HCT116 (cell line): ENCODE results near the gene FAM50B. TPM values are rescaled to one million over a fixed set of nuclear protein-coding genes. Genes with fewer than 3 reads are reported as not detected.

Experiments used
- ATAC-seq: fragments of 200-7000 bp; cut with Tn5 transposase; 2 replicates; pipeline ENCODE4 v1.9.1; 2020; ENCODE audit warnings: mild to moderate bottlenecking, moderate library complexity
- BruUV-seq: library from RNA; stranded (reverse); fragments of 400-500 nt; replicated peaks from 2 replicates; lab custom pipeline; 2021; lab: Mats Ljungman, UMichigan
- CTCF ChIA-PET: fragments of 300-600 bp; sonication (Branson Sonifier 250); formaldehyde crosslinking; loops from one replicate; lab custom pipeline; 2021; ENCODE audit warnings: antibody characterized with exemption; lab: Charles Lee
- POLR2A ChIA-PET: fragments of 300-600, 350-600 bp; sonication (Branson Sonifier 250); formaldehyde crosslinking; loops from one replicate; lab custom pipeline; 2021; ENCODE audit warnings: antibody characterized with exemption; lab: Charles Lee
- RAD21 ChIA-PET, 2 experiments: fragments of 300-600 bp; sonication (Branson Sonifier 250); formaldehyde crosslinking; loops; one replicate each; lab custom pipeline; 2023; ENCODE audit warnings: low total read pairs in 2 of 2; ENCODE audit not compliant: uncharacterized antibody in 2 of 2, unreplicated experiment in 2 of 2, low non-redundant PET in 1 of 2; lab: Charles Lee
- DNase-seq: peaks from one replicate; pipeline ENCODE4 v3.0.0-alpha.2; 2010; ENCODE audit warnings: low read depth, low spot score
- H2AFZ ChIP-seq: fragments of 200-600 bp; shearing (Covaris generic), sonication (generic); 2 replicates; pipeline ENCODE4 v1.6.1; 2017; ENCODE audit warnings: low read depth, mixed run types, mixed read lengths, antibody characterized with exemption, low read length; ENCODE audit not compliant: poor library complexity, severe bottlenecking
- H3K27ac ChIP-seq: 2 replicates; pipeline ENCODE4 v1.5.1; 2012; ENCODE audit warnings: low read depth, low read length
- H3K27me3 ChIP-seq: fragments of 200-600 bp; sonication (generic); 2 replicates; pipeline ENCODE4 v1.6.1; 2016; ENCODE audit warnings: mixed run types, low read length, mixed read lengths; ENCODE audit not compliant: insufficient read depth
- H3K36me3 ChIP-seq, 2 experiments: fragments of 200-500 bp in 1 of 2; fragments of 200-600 bp in 1 of 2; sonication (Bioruptor generic) in 1 of 2; sonication (generic) in 1 of 2; 2 replicates each; pipeline versions ENCODE4 v1.5.1 to v1.6.1; 2014 to 2016; ENCODE audit warnings: low read length in 2 of 2, inconsistent platforms in 1 of 2, mixed read lengths in 1 of 2, mixed run types in 1 of 2; ENCODE audit not compliant: insufficient read depth in 2 of 2, control insufficient read depth in 1 of 2
- H3K4me1 ChIP-seq, 2 experiments: fragments of 200-600 bp in 1 of 2; sonication (generic) in 1 of 2; 2 replicates each; pipeline versions ENCODE4 v1.5.1 to v1.6.1; 2012 to 2017; ENCODE audit warnings: low read length in 2 of 2, inconsistent platforms in 1 of 2, mild to moderate bottlenecking in 1 of 2, mixed read lengths in 1 of 2, mixed run types in 1 of 2, moderate library complexity in 1 of 2; ENCODE audit not compliant: insufficient read depth in 2 of 2, control insufficient read depth in 1 of 2
- H3K4me2 ChIP-seq: fragments of 200-600 bp; sonication (generic); 2 replicates; pipeline ENCODE4 v1.6.1; 2017; ENCODE audit warnings: mixed run types, low read length, mixed read lengths
- H3K4me3 ChIP-seq, 2 experiments: fragments of 200-600 bp in 1 of 2; sonication (generic) in 1 of 2; replicated peaks in 1 of 2; 2 replicates each; pipeline ENCODE4 v1.5.1; 2011 to 2016; ENCODE audit warnings: low read length in 2 of 2, control low read depth in 1 of 2, low read depth in 1 of 2, mild to moderate bottlenecking in 1 of 2, mixed read lengths in 1 of 2, mixed run types in 1 of 2
- H3K79me2 ChIP-seq: fragments of 200-600 bp; sonication (generic); 2 replicates; pipeline ENCODE4 v1.6.1; 2017; ENCODE audit warnings: mild to moderate bottlenecking, mixed run types, low read length, moderate library complexity, mixed read lengths; ENCODE audit not compliant: insufficient read depth
- H3K9ac ChIP-seq: fragments of 200-600 bp; sonication (generic); 2 replicates; pipeline ENCODE4 v1.6.1; 2016; ENCODE audit warnings: low read length, mixed read lengths
- H3K9me2 ChIP-seq: fragments of 200-600 bp; sonication (generic), shearing (Covaris generic); 2 replicates; pipeline ENCODE4 v1.6.1; 2017; ENCODE audit warnings: mixed run types, mild to moderate bottlenecking, moderate library complexity; ENCODE audit not compliant: insufficient read depth
- H3K9me3 ChIP-seq, 2 experiments: fragments of 200-500 bp in 1 of 2; fragments of 200-600 bp in 1 of 2; sonication (Bioruptor generic) in 1 of 2; sonication (generic) in 1 of 2; 2 replicates each; pipeline ENCODE4 v1.6.1; 2014 to 2017; ENCODE audit warnings: low read length in 2 of 2, mixed read lengths in 2 of 2, inconsistent platforms in 1 of 2, low read depth in 1 of 2, mild to moderate bottlenecking in 1 of 2, mixed run types in 1 of 2, moderate library complexity in 1 of 2; ENCODE audit not compliant: control insufficient read depth in 1 of 2, insufficient read depth in 1 of 2
- H4K20me1 ChIP-seq: fragments of 200-600 bp; sonication (generic), shearing (Covaris generic); 2 replicates; pipeline ENCODE4 v1.6.1; 2017; ENCODE audit warnings: mixed run types, mild to moderate bottlenecking, moderate library complexity; ENCODE audit not compliant: insufficient read depth
- CEBPB ChIP-seq: IDR thresholded peaks from 2 replicates; pipeline ENCODE4 v1.6.1; 2012; ENCODE audit warnings: low read depth
- EGR1 ChIP-seq: IDR thresholded peaks from 2 replicates; pipeline ENCODE4 v1.6.1; 2012; ENCODE audit warnings: low read depth
- ELF1 ChIP-seq: IDR thresholded peaks from 2 replicates; pipeline ENCODE4 v1.6.1; 2012; ENCODE audit warnings: low read depth, borderline replicate concordance
- JUND ChIP-seq: IDR thresholded peaks from 2 replicates; pipeline ENCODE4 v1.6.1; 2012
- POLR2A ChIP-seq: IDR thresholded peaks from 2 replicates; pipeline ENCODE4 v1.7.0; 2011; ENCODE audit warnings: borderline replicate concordance; ENCODE audit not compliant: insufficient read depth, insufficient read length; ENCODE audit errors: extremely low read depth
- RAD21 ChIP-seq: IDR thresholded peaks from 2 replicates; pipeline ENCODE4 v1.6.1; 2012; ENCODE audit warnings: low read depth, mild to moderate bottlenecking
- SIN3A ChIP-seq: IDR thresholded peaks from 2 replicates; pipeline ENCODE4 v1.6.1; 2012; ENCODE audit warnings: low read depth
- SP1 ChIP-seq: IDR thresholded peaks from 2 replicates; pipeline ENCODE4 v1.6.1; 2012; ENCODE audit warnings: low read depth
- SRF ChIP-seq: IDR thresholded peaks from 2 replicates; pipeline ENCODE4 v1.6.1; 2012; ENCODE audit warnings: low read depth
- TCF7L2 ChIP-seq: IDR thresholded peaks from 2 replicates; pipeline ENCODE4 v1.7.0; 2011; ENCODE audit warnings: borderline replicate concordance, inconsistent platforms; ENCODE audit not compliant: insufficient read depth, insufficient read length; ENCODE audit errors: extremely low read depth
- YY1 ChIP-seq: IDR thresholded peaks from 2 replicates; pipeline ENCODE4 v1.6.1; 2011; ENCODE audit warnings: low read length, low read depth, moderate library complexity, mild to moderate bottlenecking; ENCODE audit not compliant: insufficient replicate concordance; ENCODE audit errors: extremely low read depth
- ZFX ChIP-seq: fragments of 450-650 bp; IDR thresholded peaks from 2 replicates; pipeline ENCODE4 v1.6.1; 2017
- ZNF274 ChIP-seq: fragments of 200-500 bp; sonication (Bioruptor generic); IDR thresholded peaks from 2 replicates; pipeline ENCODE4 v1.6.1; 2014; ENCODE audit warnings: mild to moderate bottlenecking, low read depth, low read length, inconsistent platforms
- intact Hi-C: fragments of 100-400 bp; cut with micrococcal nuclease; formaldehyde crosslinking; loops from 2 replicates; pipeline ENCODE4 v1.10.0; 2022
- total RNA-seq: library from RNA; stranded (reverse); gene quantifications from one replicate; pipeline ENCODE4 v1.2.1, GENCODE V29; 2021; ENCODE audit not compliant: unreplicated experiment
- TF ChIP-seq, protein P1 (sequence below): IDR thresholded peaks from 2 replicates; pipeline ENCODE4 v1.6.1; 2012
- TF ChIP-seq, protein P2 (sequence below): IDR thresholded peaks from 2 replicates; pipeline ENCODE4 v1.6.1; 2012; ENCODE audit warnings: low read depth
- TF ChIP-seq, protein P3 (sequence below): IDR thresholded peaks from 2 replicates; pipeline ENCODE4 v1.6.1; 2012
- TF ChIP-seq, protein P4 (sequence below): IDR thresholded peaks from 2 replicates; pipeline ENCODE4 v1.6.1; 2011; ENCODE audit warnings: mild to moderate bottlenecking, low read length, moderate library complexity; ENCODE audit not compliant: insufficient replicate concordance; ENCODE audit errors: extremely low read depth
- TF ChIP-seq, protein P5 (sequence below), 3 experiments: fragments of 200-600 bp in 1 of 3; sonication (generic) in 1 of 3; IDR thresholded peaks in 2 of 3; conservative IDR thresholded peaks in 1 of 3; 2 replicates each; pipeline ENCODE4 v1.5.1; 2012 to 2017; ENCODE audit warnings: low read depth in 2 of 3, low read length in 2 of 3, antibody characterized with exemption in 1 of 3, borderline replicate concordance in 1 of 3, control low read depth in 1 of 3, mild to moderate bottlenecking in 1 of 3, mixed read lengths in 1 of 3, mixed run types in 1 of 3, moderate library complexity in 1 of 3; ENCODE audit not compliant: insufficient read depth in 1 of 3

FAM50B gene
- total RNA-seq, 1 experiment from 2014 or later: 0.86 TPM

DNA sequence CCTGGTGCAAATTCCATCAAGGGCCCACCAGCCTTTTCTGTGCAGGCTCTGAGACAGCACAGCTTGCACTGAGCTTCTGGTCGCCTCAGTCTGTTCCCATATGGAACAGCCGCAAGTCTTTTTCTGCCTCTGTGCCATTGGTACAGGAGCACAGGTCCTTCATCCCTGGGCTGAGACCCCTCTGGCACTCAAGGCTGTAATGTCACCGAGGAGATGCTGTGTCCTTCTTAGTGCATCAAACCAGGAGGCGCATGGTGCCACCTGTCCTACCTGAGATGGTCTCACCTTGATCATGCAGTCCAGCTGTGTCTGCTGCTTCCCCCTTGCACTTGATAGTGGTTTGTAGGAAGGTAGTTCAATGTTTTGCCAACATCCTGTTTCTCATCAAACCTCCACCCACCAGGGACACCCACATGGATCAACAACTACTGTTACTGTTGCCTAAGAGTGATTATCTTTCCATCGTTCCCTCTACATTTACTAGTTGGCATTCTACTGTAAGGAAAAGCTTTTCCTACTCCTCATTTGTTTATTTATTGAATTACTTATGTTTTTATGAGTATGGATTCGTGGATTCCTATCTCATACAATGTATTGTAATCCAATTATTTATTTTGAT is 29.0 kb downstream of the FAM50B start:
- no peaks in the 10 kb centered on the region for H3K27me3 ChIP-seq
- no peaks in the 10 kb centered on the region for H3K79me2 ChIP-seq
- H3K9ac ChIP-seq: no peak overlapping the region
- no peaks in the 10 kb centered on the region for H3K9me2 ChIP-seq
- no peak overlapping the region for H2AFZ ChIP-seq
- H3K4me2 ChIP-seq: no peak overlapping the region
- ATAC-seq (no peak), DNase-seq (no peak)
- H3K27ac ChIP-seq: no peak overlapping the region
- H4K20me1 ChIP-seq: no peaks in the 10 kb centered on the region
- intact Hi-C loops: no loop called here
- RAD21 ChIA-PET: no interaction called here
- no peak overlapping the region for H3K4me3 ChIP-seq
- H3K9me3 ChIP-seq: no peaks in the 10 kb centered on the region
- H3K4me1 ChIP-seq: no peaks in the 10 kb centered on the region
- TF ChIP-seq ZNF274 (no peak), CEBPB (no peak), ZFX (no peak), YY1 (no peak), SRF (no peak), EGR1 (no peak), POLR2A (no peak), JUND (no peak), RAD21 (no peak), SP1 (no peak), SIN3A (no peak), ELF1 (no peak), TCF7L2 (no peak)
- TF ChIP-seq, protein P1, sequence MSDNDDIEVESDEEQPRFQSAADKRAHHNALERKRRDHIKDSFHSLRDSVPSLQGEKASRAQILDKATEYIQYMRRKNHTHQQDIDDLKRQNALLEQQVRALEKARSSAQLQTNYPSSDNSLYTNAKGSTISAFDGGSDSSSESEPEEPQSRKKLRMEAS: no peak
- TF ChIP-seq, protein P2, sequence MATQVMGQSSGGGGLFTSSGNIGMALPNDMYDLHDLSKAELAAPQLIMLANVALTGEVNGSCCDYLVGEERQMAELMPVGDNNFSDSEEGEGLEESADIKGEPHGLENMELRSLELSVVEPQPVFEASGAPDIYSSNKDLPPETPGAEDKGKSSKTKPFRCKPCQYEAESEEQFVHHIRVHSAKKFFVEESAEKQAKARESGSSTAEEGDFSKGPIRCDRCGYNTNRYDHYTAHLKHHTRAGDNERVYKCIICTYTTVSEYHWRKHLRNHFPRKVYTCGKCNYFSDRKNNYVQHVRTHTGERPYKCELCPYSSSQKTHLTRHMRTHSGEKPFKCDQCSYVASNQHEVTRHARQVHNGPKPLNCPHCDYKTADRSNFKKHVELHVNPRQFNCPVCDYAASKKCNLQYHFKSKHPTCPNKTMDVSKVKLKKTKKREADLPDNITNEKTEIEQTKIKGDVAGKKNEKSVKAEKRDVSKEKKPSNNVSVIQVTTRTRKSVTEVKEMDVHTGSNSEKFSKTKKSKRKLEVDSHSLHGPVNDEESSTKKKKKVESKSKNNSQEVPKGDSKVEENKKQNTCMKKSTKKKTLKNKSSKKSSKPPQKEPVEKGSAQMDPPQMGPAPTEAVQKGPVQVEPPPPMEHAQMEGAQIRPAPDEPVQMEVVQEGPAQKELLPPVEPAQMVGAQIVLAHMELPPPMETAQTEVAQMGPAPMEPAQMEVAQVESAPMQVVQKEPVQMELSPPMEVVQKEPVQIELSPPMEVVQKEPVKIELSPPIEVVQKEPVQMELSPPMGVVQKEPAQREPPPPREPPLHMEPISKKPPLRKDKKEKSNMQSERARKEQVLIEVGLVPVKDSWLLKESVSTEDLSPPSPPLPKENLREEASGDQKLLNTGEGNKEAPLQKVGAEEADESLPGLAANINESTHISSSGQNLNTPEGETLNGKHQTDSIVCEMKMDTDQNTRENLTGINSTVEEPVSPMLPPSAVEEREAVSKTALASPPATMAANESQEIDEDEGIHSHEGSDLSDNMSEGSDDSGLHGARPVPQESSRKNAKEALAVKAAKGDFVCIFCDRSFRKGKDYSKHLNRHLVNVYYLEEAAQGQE: no peak
- TF ChIP-seq, protein P3, sequence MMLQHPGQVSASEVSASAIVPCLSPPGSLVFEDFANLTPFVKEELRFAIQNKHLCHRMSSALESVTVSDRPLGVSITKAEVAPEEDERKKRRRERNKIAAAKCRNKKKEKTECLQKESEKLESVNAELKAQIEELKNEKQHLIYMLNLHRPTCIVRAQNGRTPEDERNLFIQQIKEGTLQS: no peak
- TF ChIP-seq, protein P4, sequence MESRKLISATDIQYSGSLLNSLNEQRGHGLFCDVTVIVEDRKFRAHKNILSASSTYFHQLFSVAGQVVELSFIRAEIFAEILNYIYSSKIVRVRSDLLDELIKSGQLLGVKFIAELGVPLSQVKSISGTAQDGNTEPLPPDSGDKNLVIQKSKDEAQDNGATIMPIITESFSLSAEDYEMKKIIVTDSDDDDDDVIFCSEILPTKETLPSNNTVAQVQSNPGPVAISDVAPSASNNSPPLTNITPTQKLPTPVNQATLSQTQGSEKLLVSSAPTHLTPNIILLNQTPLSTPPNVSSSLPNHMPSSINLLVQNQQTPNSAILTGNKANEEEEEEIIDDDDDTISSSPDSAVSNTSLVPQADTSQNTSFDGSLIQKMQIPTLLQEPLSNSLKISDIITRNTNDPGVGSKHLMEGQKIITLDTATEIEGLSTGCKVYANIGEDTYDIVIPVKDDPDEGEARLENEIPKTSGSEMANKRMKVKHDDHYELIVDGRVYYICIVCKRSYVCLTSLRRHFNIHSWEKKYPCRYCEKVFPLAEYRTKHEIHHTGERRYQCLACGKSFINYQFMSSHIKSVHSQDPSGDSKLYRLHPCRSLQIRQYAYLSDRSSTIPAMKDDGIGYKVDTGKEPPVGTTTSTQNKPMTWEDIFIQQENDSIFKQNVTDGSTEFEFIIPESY: no peak
- TF ChIP-seq, protein P5, sequence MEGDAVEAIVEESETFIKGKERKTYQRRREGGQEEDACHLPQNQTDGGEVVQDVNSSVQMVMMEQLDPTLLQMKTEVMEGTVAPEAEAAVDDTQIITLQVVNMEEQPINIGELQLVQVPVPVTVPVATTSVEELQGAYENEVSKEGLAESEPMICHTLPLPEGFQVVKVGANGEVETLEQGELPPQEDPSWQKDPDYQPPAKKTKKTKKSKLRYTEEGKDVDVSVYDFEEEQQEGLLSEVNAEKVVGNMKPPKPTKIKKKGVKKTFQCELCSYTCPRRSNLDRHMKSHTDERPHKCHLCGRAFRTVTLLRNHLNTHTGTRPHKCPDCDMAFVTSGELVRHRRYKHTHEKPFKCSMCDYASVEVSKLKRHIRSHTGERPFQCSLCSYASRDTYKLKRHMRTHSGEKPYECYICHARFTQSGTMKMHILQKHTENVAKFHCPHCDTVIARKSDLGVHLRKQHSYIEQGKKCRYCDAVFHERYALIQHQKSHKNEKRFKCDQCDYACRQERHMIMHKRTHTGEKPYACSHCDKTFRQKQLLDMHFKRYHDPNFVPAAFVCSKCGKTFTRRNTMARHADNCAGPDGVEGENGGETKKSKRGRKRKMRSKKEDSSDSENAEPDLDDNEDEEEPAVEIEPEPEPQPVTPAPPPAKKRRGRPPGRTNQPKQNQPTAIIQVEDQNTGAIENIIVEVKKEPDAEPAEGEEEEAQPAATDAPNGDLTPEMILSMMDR (IDR thresholded peaks at IDR 0.05 in 2 of 3, conservative IDR thresholded peaks at IDR 0.05 in 1 of 3; ENCODE audit: borderline replicate concordance in 1 of 3, insufficient read depth in 1 of 3, low read depth in 2 of 3, low read length in 2 of 3): no peak
- BruUV-seq: no TSS peak
- H3K36me3 ChIP-seq: no peaks in the 10 kb centered on the region
- CTCF ChIA-PET: no interaction called here
- POLR2A ChIA-PET: no interaction called here
